ENCODE measurements around the gene RIT2. TPM values are rescaled to one million over a fixed set of nuclear protein-coding genes. Genes with fewer than 3 reads are reported as not detected.

Gene RIT2
- total and polyA plus RNA-seq, 2 of the 4 experiments (the other 2 are of a cell fraction): not detected

- Histone ChIP-seq H3K23ac (ENCODE audit: low read depth, low read length) (no peak overlapping the region), H2BK15ac (ENCODE audit: low read depth, low read length) (no peak overlapping the region), H3K4me1 (ENCODE audit: control insufficient read depth, insufficient read depth, low read length) (no peaks in the 10 kb centered on the region), H3K56ac (ENCODE audit: extremely low read depth, insufficient read depth, low read length) (no peak overlapping the region), H3K18ac (ENCODE audit: low read depth, low read length) (no peak overlapping the region), H3K36me3 (ENCODE audit: control insufficient read depth, insufficient read depth, low read length) (no peaks in the 10 kb centered on the region), H3K9me1 (ENCODE audit: insufficient read depth, low read length) (no peaks in the 10 kb centered on the region), H4K8ac (ENCODE audit: low read depth in 2 of 2, low read length in 2 of 2) (no peak overlapping the region), H3K27me3 (ENCODE audit: control insufficient read depth, insufficient read depth, low read length) (no peaks in the 10 kb centered on the region), H4K91ac (ENCODE audit: insufficient read depth, low read depth, low read length) (no peak overlapping the region), H3K79me1 (ENCODE audit: low read depth in 1 of 2, low read length in 2 of 2) (no peaks in the 10 kb centered on the region), H2AK5ac (ENCODE audit: low read depth, low read length) (no peak overlapping the region), H3K4me3 (ENCODE audit: insufficient read depth, low read depth, low read length) (no peak overlapping the region), H2BK5ac (ENCODE audit: low read depth, low read length, poor library complexity, severe bottlenecking) (no peak overlapping the region), H3K14ac (replicated peaks; ENCODE audit: low read depth, low read length) (no peak overlapping the region), H2AK9ac (replicated peaks; ENCODE audit: low read depth, low read length, poor library complexity) (no peak overlapping the region), H4K20me1 (ENCODE audit: insufficient read depth, low read length) (no peaks in the 10 kb centered on the region), H2BK120ac (ENCODE audit: low read depth, low read length) (no peak overlapping the region), H4K5ac (ENCODE audit: low read depth, low read length) (no peak overlapping the region), H3K27ac (ENCODE audit: insufficient read depth, low read length) (no peak overlapping the region), H2AFZ (replicated peaks; ENCODE audit: low read length, poor library complexity) (no peak overlapping the region), H3K9me3 (ENCODE audit: control insufficient read depth, insufficient read depth, low read length) (peaks cover 3% of the 10 kb centered on the region; the same call in 1 of the 2 replicates), H3K4ac (ENCODE audit: low read depth, low read length) (no peak overlapping the region), H3K9ac (ENCODE audit: low read depth, low read length) (no peak overlapping the region), H3K4me2 (ENCODE audit: low read depth, low read length) (no peak overlapping the region), H2BK20ac (ENCODE audit: low read depth, low read length) (no peak overlapping the region)
- dilution Hi-C loops (cut with HindIII; ENCODE audit: low sequenced_read_pairs, unreplicated experiment) (no loop called here), in situ Hi-C loops (cut with MboI; ENCODE audit: low sequenced_read_pairs) (no loop called here), intact Hi-C loops (cut with micrococcal nuclease) (no loop called here)
- DNase-seq (no peak), ATAC-seq (ENCODE audit: low read depth) (no peak)
- TF ChIP-seq ELK1 (IDR thresholded peaks at IDR 0.05; ENCODE audit: borderline replicate concordance, low read depth, low read length) (no peak), RAD21 (IDR thresholded peaks at IDR 0.05; ENCODE audit: low read length) (no peak), RCOR1 (IDR thresholded peaks at IDR 0.05; ENCODE audit: insufficient replicate concordance, low read length) (no peak), RFX5 (IDR thresholded peaks at IDR 0.05; ENCODE audit: low read depth, low read length) (no peak), NFE2L2 (IDR thresholded peaks at IDR 0.05; ENCODE audit: low read depth, low read length) (no peak), SMC3 (IDR thresholded peaks at IDR 0.05; ENCODE audit: low read depth, low read length) (no peak), POLR2A (IDR thresholded peaks at IDR 0.05; ENCODE audit: low read depth, low read length) (no peak), MAZ (IDR thresholded peaks at IDR 0.05; ENCODE audit: borderline replicate concordance, low read depth, low read length) (no peak), CEBPB (IDR thresholded peaks at IDR 0.05; ENCODE audit: low read depth, low read length) (no peak), MXI1 (IDR thresholded peaks at IDR 0.05; ENCODE audit: borderline replicate concordance, low read depth, low read length) (no peak), CHD1 (IDR thresholded peaks at IDR 0.05; ENCODE audit: low read depth, low read length) (no peak), CTCF (conservative IDR thresholded peaks at IDR 0.05; ENCODE audit: low read depth, low read length) (no peak), MAFK (IDR thresholded peaks at IDR 0.05; ENCODE audit: low read depth, low read length) (no peak), FOS (IDR thresholded peaks at IDR 0.05; ENCODE audit: low read depth, low read length) (no peak), BHLHE40 (IDR thresholded peaks at IDR 0.05; ENCODE audit: low read depth, low read length) (no peak)
- TF ChIP-seq, protein P1, sequence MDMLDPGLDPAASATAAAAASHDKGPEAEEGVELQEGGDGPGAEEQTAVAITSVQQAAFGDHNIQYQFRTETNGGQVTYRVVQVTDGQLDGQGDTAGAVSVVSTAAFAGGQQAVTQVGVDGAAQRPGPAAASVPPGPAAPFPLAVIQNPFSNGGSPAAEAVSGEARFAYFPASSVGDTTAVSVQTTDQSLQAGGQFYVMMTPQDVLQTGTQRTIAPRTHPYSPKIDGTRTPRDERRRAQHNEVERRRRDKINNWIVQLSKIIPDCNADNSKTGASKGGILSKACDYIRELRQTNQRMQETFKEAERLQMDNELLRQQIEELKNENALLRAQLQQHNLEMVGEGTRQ (IDR thresholded peaks at IDR 0.05; ENCODE audit: low read depth, low read length): no peak
- POLR2A ChIA-PET (ENCODE audit: unreplicated experiment): no interaction called here
- CTCF ChIA-PET: no interaction called here
- no TSS peak for BruUV-seq (replicated peaks)
These were observed 7.5 kb upstream of the RIT2 start for GRCh38 chr18:43122955-43123354.
